OCI-LY1 (cell line): ENCODE results near the gene EMC10.

Experiments used
- CTCF ChIP-seq: fragments of 200-600 bp; sonication (generic), shearing (Covaris generic); IDR thresholded peaks from 2 replicates; pipeline ENCODE4 v1.5.1; 2017; ENCODE audit warnings: mild to moderate bottlenecking, antibody characterized with exemption, low read length, moderate library complexity, mixed read lengths
- EZH2 ChIP-seq: fragments of 200-600 bp; sonication (generic), shearing (Covaris generic); IDR thresholded peaks from 2 replicates; pipeline ENCODE4 v1.8.0; 2017; ENCODE audit warnings: borderline replicate concordance, mixed run types, mild to moderate bottlenecking, antibody characterized with exemption, low read length, moderate library complexity, mixed read lengths

- TF ChIP-seq CTCF (no peak), EZH2 (no peak)
Observed at GRCh38 chr19:50517704-50518075, 41.4 kb downstream of the EMC10 start.
